Psoas muscle (tissue), 8 donors: ENCODE data around the gene PHF8. TPM values are rescaled to one million over a fixed set of nuclear protein-coding genes. Genes with fewer than 3 reads are reported as not detected.

ENCODE experiments used
- ATAC-seq, 4 donors: fragments of 200-7000 bp; cut with Tn5 transposase; one replicate each; pipeline ENCODE4 v1.9.1; 2020; ENCODE audit warnings: moderate library complexity in 3 of 4, mild to moderate bottlenecking in 2 of 4
- DNase-seq, 2 donors: peaks; one replicate each; pipeline ENCODE4 v3.0.0-alpha.2; 2020
- H3K27ac ChIP-seq: fragments of 200-600 bp; one replicate; pipeline ENCODE4 v1.8.0; 2022
- H3K27me3 ChIP-seq, 3 donors: fragments of 200-600 bp in 1 of 3; one replicate each; pipeline versions ENCODE4 v1.6.1 to v1.8.0; 2013 to 2022; ENCODE audit warnings: low read length in 2 of 3, mild to moderate bottlenecking in 2 of 3, moderate library complexity in 1 of 3; ENCODE audit not compliant: insufficient read depth in 3 of 3
- H3K36me3 ChIP-seq, 2 donors: fragments of 200-600 bp in 1 of 2; one replicate each; pipeline versions ENCODE4 v1.6.1 to v1.8.0; 2013 to 2022; ENCODE audit warnings: low read depth in 1 of 2, mild to moderate bottlenecking in 1 of 2, moderate library complexity in 1 of 2; ENCODE audit not compliant: insufficient read depth in 1 of 2
- H3K4me1 ChIP-seq: fragments of 200-600 bp; one replicate; pipeline ENCODE4 v1.8.0; 2022
- H3K4me3 ChIP-seq: fragments of 200-600 bp; one replicate; pipeline ENCODE4 v1.8.0; 2022; ENCODE audit warnings: mild to moderate bottlenecking
- H3K9me3 ChIP-seq: fragments of 200-600 bp; one replicate; pipeline ENCODE4 v1.8.0; 2022
- WGBS, 3 donors: extraction: QIAGEN DNeasy Blood & Tissue Kit; methylation state at CpG; one replicate each; pipeline versions ENCODE4 v1.1.6 to v1.1.7; 2013; 5-methylcytosine and 5-hydroxymethylcytosine counted together
- intact Hi-C, 2 donors: fragments of 100-400 bp; cut with DNase I; formaldehyde crosslinking; loops; one replicate each; pipeline versions ENCODE4 v1.11.0 to v1.14.2; 2022
- polyA plus RNA-seq, 3 donors: library from polyadenylated mRNA; stranded (reverse); fragments of 200-250 nt; gene quantifications; one replicate each; pipeline ENCODE4 v1.2.3, GENCODE V29; 2013
- total RNA-seq, 4 donors: library from RNA; stranded (reverse); fragmentation: NEBNext Ultra II Directional in 2 of 4; extraction: Animal tissue kit (Norgen Biotek cat#: 25700) in 2 of 4; gene quantifications; one replicate each; pipeline versions ENCODE4 v1.2.1 to v1.2.4, GENCODE V29; 2021 to 2023
- TF ChIP-seq, protein P1 (sequence below): fragments of 200-600 bp; IDR thresholded peaks from one replicate; pipeline ENCODE4 v1.8.0; 2022; ENCODE audit warnings: antibody characterized with exemption
- donor health status: healthy with polysubstance abuse.
- donor health status: DM: no; HTN: no; CAD: no; lungs with moderate emphysema.
- donor health status: Bipolar disorder and iron deficiency.
- donor health status: healthy.
- donor health status: DM: yes; HTN: yes; CAD: no.
- donor health status: DM: no; HTN: no; CAD: no.
- donor health status: DM: no; HTN: no; CAD: no.
- donor health status: DM: yes; HTN: yes; CAD: no.

The PHF8 gene
- total and polyA plus RNA-seq, 7 donors: 3.6 to 16.4 (median 9.0) TPM

- WGBS, 3 donors: 70 to 100% (median 92%) methylated on average over 1 of the region's 1 CpG
- no peak for DNase-seq
- ATAC-seq: no peak
- no peaks in the 10 kb centered on the region for H3K4me1 ChIP-seq
- H3K27ac ChIP-seq: no peak overlapping the region
- TF ChIP-seq, protein P1, sequence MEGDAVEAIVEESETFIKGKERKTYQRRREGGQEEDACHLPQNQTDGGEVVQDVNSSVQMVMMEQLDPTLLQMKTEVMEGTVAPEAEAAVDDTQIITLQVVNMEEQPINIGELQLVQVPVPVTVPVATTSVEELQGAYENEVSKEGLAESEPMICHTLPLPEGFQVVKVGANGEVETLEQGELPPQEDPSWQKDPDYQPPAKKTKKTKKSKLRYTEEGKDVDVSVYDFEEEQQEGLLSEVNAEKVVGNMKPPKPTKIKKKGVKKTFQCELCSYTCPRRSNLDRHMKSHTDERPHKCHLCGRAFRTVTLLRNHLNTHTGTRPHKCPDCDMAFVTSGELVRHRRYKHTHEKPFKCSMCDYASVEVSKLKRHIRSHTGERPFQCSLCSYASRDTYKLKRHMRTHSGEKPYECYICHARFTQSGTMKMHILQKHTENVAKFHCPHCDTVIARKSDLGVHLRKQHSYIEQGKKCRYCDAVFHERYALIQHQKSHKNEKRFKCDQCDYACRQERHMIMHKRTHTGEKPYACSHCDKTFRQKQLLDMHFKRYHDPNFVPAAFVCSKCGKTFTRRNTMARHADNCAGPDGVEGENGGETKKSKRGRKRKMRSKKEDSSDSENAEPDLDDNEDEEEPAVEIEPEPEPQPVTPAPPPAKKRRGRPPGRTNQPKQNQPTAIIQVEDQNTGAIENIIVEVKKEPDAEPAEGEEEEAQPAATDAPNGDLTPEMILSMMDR: no peak
- no peak overlapping the region for H3K4me3 ChIP-seq
- H3K9me3 ChIP-seq: no peaks in the 10 kb centered on the region
- intact Hi-C loops: loop anchor here in 1 of 2 donors (5.0 to 10.0 kb wide), 3 partner anchors 364 to 954 kb away; partner anchors contain the start of genes APEX2, HUWE1 and TSR2
- no peaks in the 10 kb centered on the region for H3K27me3 ChIP-seq
- H3K36me3 ChIP-seq: no peaks in the 10 kb centered on the region
Measured at GRCh38 chrX:54048412-54048811, 4.1 kb upstream of the PHF8 start.

- TF ChIP-seq, protein P1: no peak
- H3K36me3 ChIP-seq: peaks cover 0 to 13% of the 10 kb centered on the region in 2 donors
- no peak overlapping the region for H3K27ac ChIP-seq
Measured at GRCh38 chrX:54045563-54046228, 1.4 kb upstream of the PHF8 start.

DNA sequence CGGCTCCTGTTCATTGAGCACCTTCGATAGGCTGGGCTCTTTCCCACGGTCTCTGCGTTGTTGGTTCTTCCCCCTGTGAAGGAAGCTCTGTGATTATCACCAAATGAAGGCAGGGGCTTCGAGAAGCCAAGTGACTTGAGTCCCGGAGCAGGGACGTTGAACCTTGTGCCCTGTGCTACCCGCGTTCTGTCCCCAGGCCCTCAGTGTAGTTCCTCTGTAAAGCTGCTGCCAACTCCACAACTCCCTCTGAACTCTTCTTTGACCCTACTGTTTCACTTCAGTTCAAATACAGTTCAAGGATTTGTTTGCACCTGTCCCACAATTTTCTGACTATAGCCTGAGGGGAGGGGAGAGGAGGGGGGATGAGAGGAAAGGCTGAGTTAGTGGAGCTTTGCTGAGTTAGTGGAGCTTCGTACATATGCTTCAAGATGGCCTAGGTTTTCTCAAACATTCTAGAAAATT, 635 bp upstream of the PHF8 start:
- Histone ChIP-seq H3K27me3 (no peaks in the 10 kb centered on the region), H3K36me3 (peaks cover 0 to 21% of the 10 kb centered on the region in 2 donors), H3K9me3 (no peaks in the 10 kb centered on the region), H3K4me1 (no peaks in the 10 kb centered on the region), H3K4me3 (peak overlapping the region; percentile 81), H3K27ac (peak overlapping the region; percentile 94)
- intact Hi-C loops: loop anchor here in 1 of 2 donors (5.0 to 10.0 kb wide), 4 partner anchors 137 to 957 kb away; partner anchors contain the start of genes APEX2, FAM120C, HUWE1 and TSR2
- TF ChIP-seq, protein P1: no peak
- 2 to 36% (median 3%) methylated on average over 10 of the region's 10 CpGs for WGBS, 3 donors
- DNase-seq (no peak), ATAC-seq (peak in 2 of 4 donors; percentile 1 to 6)

More at GRCh38 chrX:54045563-54046228, 1.4 kb upstream of the PHF8 start:
- Histone ChIP-seq H3K27me3 (no peaks in the 10 kb centered on the region), H3K4me3 (no peak overlapping the region), H3K4me1 (no peaks in the 10 kb centered on the region), H3K9me3 (no peaks in the 10 kb centered on the region)
- WGBS, 3 donors: 80 to 82% (median 80%) methylated on average over 12 of the region's 12 CpGs
- no peak for ATAC-seq
- DNase-seq: no peak
- intact Hi-C loops: loop anchor here in 1 of 2 donors (5.0 to 10.0 kb wide), 3 partner anchors 361 to 957 kb away; partner anchors contain the start of genes APEX2, HUWE1 and TSR2

- Histone ChIP-seq H3K4me3 (peak overlapping the region; percentile 81), H3K36me3 (peaks cover 0 to 33% of the 10 kb centered on the region in 2 donors), H3K9me3 (no peaks in the 10 kb centered on the region), H3K4me1 (no peaks in the 10 kb centered on the region), H3K27ac (peak overlapping the region; percentile 94), H3K27me3 (no peaks in the 10 kb centered on the region)
- intact Hi-C loops: loop anchor here in 1 of 2 donors (5.0 to 10.0 kb wide), 3 partner anchors 139 to 401 kb away; partner anchors contain the start of genes FAM120C, HUWE1 and TSR2
- TF ChIP-seq, protein P1: no peak
- WGBS, 3 donors: 0 to 42% (median 0%) methylated on average over 33 to 43 of the region's 43 CpGs
- ATAC-seq: peak; percentile 39 to 70 (median 58)
- peak in 1 of 2 donors; percentile 24 for DNase-seq
Measured at GRCh38 chrX:54043541-54044125, 640 bp downstream of the PHF8 start.
